Jurkat, Clone E6-1 (cell line): ENCODE data around the gene PTPRN2.
"Not testable (repeated sequence)": the region's sequence is repeated elsewhere in the genome, so short reads cannot be mapped to it uniquely, and the experiment has no call there.

Source experiments
- DNase-seq: peaks from one replicate; pipeline ENCODE4 v3.0.0-alpha.2; 2011; ENCODE audit warnings: low read depth, low spot score
- H3K4me3 ChIP-seq: 2 replicates; pipeline ENCODE4 v1.5.1; 2011; ENCODE audit warnings: mild to moderate bottlenecking, low read length, control low read depth, moderate library complexity

Gene PTPRN2

DNA sequence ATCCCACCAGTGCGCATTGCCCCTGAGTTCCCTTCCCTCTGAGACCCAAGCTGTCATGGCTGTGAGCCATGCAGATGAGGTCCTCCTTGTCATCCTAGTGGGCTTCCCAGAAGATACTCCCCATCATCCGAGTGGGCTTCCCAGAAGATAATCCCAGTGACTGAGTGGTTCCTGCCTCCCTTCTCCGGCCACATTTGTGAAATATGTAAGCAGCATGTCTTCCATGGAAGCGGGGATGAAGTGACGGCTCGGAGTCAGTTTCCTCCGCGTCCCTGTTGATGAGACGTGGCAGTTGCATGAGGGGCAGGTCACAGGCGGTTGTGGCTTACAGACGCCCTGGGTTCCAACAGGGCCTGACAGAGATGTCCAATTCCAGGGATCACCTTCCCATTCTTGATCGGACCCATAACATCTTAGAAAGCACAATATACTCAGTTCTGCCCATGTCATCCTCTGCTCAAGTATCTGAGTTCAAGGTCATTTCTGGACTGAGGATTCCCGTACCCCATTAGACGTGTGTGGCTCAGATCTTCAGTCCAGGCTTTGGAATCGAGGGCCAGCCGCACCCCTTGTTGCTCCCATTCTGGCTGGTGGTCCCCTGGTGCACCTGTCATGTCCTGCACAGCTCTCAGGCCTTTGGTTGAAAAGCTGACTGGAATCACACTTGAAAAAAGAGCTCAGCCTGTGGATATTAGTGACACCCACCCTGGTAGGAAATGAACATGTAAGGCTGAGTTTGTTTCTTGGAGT lies 166.9 kb downstream of the PTPRN2 start:
- no peak overlapping the region for H3K4me3 ChIP-seq
- DNase-seq = no peak

DNA sequence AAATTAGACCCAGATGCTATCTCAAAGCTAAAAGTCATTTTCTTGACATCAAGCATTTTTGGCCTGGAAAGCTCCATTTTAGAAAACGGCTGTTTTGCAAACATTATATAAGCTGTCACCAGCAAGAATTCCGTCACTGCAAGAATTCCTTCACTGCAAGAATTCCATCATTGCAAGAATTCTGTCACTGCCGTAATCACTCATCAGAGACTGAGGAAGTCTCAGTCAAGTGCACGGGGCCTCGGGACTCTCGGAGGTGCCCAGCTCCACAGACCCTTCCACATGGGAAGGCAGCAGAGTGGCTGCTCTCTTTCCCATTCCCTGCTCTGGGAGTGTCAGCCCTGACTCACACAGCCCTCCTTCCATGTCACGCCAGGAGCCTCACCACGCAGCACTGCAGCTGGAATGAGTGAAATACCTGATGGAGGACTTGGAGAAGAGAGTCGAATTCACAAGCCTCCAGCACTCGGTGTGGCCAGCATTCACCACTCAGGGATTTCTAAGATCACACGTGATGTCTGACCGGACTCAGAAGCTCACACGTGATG lies 168.3 kb downstream of the PTPRN2 start:
- DNase-seq = no peak
- H3K4me3 ChIP-seq = no peak overlapping the region

DNA sequence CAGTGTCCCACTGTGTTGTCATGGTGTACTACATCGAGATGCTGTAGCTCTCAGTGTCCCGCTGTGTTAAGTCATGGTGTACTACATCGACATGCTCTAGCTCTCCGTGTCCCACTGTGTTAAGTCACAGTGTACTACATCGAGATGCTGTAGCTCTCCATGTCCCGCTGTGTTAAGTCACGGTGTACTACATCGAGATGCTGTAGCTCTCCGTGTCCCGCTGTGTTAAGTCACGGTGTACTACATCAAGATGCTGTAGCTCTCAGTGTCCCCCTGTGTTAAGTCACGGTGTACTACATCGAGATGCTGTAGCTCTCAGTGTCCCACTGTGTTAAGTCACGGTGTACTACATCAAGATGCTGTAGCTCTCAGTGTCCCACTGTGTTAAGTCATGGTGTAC lies 169.2 kb downstream of the PTPRN2 start:
- not testable (repeated sequence) for DNase-seq, H3K4me3 ChIP-seq

GRCh38 chr7:158416283-158416933 lies 171.2 kb downstream of the PTPRN2 start:
- DNase-seq = peak; percentile 25
- H3K4me3 ChIP-seq = no peak overlapping the region

DNA sequence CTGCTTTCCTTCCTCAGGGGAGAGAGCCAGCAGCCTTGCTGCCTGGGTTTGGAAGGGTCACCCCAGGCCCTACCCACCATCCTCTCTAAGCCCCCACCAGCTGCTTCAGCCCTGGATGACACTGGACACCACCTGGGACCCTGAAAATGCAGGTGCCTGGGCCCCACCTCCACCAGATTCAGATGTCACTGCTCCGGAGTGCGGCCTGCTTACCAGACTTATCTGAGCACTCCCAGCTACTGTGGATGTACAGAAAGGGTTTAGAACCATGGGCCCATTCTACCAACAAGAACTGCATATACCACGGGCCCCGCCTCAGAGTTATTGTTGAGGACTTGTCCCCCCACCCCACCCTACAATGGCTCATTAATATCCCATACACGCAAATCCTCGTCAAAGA lies 172.3 kb downstream of the PTPRN2 start:
- no peak for DNase-seq
- no peak overlapping the region for H3K4me3 ChIP-seq

DNA sequence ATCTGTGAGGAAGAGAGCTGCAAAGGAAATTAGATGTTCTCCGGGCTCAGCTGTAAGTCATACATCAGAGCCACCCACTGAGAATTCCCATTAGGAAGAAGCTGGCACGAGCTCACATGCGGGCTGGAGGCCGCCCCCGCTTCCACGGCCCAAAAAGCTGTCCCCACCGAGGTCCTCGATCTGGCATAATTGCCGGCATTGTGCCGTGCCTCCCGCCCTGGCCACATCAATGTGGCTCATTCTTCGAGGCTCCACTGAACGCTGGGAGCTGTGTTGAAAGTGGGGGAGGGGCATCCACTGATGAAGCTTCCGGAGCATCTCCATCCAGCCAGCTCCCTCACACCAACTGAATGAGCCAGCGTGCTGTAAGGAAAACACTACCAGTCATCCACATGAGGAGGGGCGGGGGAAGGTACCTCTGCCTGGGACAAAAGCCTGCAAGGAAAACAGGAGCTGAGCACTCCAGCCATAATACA lies 173.1 kb downstream of the PTPRN2 start:
- no peak for DNase-seq
- no peak overlapping the region for H3K4me3 ChIP-seq

DNA sequence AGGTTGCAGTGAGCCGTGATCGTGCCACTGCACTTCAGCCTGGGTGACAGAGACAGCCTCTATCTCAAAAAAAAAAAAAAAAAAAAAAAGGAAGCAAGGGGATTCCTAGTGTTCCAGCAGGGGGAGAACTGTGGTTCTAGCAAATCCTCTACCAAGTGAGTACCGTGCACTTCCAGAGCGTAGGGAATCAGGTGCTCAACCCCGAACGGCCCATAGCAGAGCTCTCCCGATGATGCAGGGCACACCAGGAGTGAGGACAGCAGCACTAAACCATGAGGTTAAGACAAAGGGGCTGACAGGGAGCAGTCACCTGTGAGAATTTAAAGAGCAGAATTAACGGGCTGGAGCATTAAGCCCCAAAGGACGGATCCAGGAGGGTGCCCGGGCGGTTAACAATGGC lies 173.6 kb downstream of the PTPRN2 start:
- DNase-seq = no peak
- H3K4me3 ChIP-seq = no peak overlapping the region

DNA sequence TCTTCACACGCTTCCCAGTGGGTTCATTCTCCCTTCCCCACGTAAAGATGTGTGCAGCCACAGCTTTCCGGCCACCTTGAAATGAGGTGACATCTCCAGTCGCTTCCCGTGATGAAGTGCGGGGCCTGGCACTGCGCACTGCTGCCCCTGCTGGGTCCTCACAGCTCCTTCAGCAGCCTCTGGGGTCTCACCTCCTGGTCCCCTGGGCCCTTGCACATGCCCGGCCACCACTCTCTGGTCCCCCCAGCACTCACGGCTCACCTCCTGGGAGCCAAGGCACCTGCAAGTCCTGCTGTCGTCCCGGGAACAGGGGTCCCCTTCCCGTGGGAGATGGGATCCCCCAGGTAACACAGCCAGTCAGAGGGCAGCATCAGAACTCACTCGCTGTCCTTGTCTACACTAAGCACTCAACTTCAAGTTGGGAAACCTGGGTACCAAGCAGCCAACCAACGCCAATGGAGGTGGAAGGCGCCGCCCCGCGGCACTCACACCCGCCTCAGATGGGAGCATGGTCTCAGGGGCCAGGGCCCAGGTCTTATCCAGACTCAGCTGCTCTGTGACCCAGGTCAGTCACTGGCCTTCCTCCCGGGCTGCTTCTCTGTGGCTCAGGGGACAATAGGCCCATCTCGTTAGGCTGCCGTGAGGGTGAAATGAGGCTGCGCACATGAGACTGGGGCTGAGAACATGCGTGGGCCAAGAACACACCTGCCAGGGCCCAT lies 176.2 kb downstream of the PTPRN2 start:
- DNase-seq = no peak
- no peak overlapping the region for H3K4me3 ChIP-seq

GRCh38 chr7:158410720-158411119 lies 176.9 kb downstream of the PTPRN2 start:
- no peak overlapping the region for H3K4me3 ChIP-seq
- no peak for DNase-seq

DNA sequence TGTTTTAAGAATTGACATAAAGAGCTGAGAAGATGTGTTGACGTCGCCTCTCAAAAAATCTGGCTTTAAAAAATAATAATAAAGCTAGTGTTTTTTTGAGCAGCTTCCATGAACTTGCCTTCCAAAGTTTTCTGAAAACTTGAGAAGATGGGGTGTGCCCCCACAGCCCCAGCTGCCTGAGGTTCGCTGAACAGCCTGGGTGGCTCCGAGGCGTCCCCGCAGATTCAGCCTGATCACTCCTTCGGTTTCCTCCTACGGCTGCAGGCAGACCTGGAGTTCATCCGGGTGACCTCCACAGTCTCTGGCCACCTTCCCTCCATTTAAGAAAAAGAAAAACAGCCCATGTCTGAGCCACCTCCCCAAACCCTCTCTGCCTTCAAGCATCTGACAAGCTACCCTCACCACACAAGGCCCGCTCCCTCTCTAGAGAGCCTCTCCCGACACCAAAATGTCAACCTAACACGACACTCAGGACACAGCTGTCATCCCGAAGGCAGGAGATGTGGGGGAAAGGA lies 177.8 kb downstream of the PTPRN2 start:
- no peak for DNase-seq
- no peak overlapping the region for H3K4me3 ChIP-seq

DNA sequence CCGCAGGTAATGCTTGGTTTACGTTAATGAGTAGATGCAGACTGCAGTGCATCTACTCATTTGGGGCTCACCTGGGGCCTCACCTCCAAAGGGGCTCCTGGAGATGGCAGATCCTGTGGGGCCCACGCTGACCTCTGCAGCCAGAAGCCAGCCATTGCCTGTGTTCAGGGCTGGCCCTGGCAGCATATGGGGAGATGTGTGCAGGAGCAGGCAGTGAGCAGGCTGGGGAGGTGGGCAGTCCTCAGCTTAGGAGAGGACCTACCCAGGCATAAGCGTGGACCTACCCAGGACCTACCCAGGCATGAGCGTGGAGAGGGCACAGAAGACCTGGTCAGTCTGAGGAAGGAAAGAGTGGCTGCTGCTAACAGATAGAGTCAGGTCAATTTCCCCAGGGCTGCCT lies 178.5 kb downstream of the PTPRN2 start:
- DNase-seq = no peak
- H3K4me3 ChIP-seq = no peak overlapping the region

DNA sequence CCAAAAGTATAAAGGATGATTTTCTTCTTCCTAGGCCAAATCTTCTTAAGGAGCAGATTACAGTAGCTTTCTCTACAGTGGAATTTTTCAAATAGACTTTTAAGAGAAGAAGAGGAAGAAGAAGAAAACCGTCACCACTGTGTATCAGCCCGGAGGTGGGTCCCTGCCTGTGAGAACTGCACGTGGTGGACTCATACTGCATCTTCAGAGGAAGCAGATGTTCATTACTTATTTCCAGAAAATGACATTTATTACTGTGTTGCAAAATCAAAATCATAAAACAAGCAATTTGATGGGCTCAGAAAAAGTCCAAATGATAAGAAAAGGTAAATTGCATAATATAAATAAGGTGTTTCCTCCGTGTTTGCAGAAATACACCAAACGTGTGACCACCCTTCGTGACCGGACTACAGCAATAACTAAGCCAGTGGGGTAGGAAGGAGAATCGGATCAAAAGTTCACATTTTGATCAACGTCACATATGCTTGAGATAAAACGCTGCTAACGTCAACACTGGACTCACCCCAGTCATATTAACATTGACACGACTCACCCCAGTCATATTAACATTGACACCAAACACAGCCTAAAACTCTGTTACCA lies 179.2 kb downstream of the PTPRN2 start:
- H3K4me3 ChIP-seq = no peak overlapping the region
- no peak for DNase-seq

GRCh38 chr7:158407581-158408317 lies 179.9 kb downstream of the PTPRN2 start:
- DNase-seq = peak; percentile 53
- no peak overlapping the region for H3K4me3 ChIP-seq

- no peak for DNase-seq
Measured at GRCh38 chr7:158406801-158407200, 180.8 kb downstream of the PTPRN2 start.

GRCh38 chr7:158406364-158406763 lies 181.3 kb downstream of the PTPRN2 start:
- H3K4me3 ChIP-seq = no peak overlapping the region
- no peak for DNase-seq

More at GRCh38 chr7:158406801-158407200, 180.8 kb downstream of the PTPRN2 start:
- no peak overlapping the region for H3K4me3 ChIP-seq

DNA sequence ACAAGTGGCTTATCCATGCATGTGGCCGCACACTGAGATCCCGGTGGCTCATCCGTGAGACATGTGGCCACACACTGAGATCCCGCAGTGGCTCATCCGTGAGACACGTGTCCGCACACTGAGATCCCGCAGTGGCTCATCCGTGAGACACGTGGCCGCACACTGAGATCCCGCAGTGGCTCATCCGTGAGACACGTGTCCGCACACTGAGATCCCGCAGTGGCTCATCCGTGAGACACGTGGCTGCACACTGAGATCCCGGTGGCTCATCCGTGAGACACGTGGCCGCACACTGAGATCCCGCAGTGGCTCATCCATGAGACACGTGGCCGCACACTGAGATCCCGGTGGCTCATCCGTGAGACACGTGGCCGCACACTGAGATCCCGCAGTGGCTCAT lies 181.9 kb downstream of the PTPRN2 start:
- H3K4me3 ChIP-seq, DNase-seq: not testable (repeated sequence)

DNA sequence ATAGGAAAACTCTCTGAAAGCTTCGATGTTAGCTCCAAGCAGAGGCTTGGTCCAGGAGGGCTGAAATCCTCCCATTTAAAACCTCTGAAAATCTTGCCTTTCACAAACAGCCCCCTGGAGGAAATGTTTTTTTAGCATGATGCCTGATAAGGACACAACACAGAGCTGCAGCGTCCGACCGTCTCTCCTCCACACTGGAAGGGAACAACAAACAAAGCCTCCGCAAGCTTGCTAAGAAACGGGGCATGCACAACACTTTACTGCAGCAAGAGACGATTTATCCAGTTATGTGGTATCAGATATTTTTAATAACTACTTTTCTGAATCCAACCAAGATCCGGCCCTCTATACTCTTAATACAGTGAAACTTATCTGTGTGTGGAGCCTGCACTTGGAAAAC lies 182.3 kb downstream of the PTPRN2 start:
- H3K4me3 ChIP-seq = no peak overlapping the region
- no peak for DNase-seq

GRCh38 chr7:158404031-158404761 lies 183.4 kb downstream of the PTPRN2 start:
- no peak for DNase-seq
- H3K4me3 ChIP-seq = no peak overlapping the region
